HCT116 (cell line): Measurements from ENCODE around the gene ATG10. TPM values are rescaled to one million over a fixed set of nuclear protein-coding genes. Genes with fewer than 3 reads are reported as not detected.

ENCODE experiments used
- ATAC-seq: fragments of 200-7000 bp; cut with Tn5 transposase; 2 replicates; pipeline ENCODE4 v1.9.1; 2020; ENCODE audit warnings: mild to moderate bottlenecking, moderate library complexity
- BruUV-seq: library from RNA; stranded (reverse); fragments of 400-500 nt; replicated peaks from 2 replicates; lab custom pipeline; 2021; lab: Mats Ljungman, UMichigan
- CTCF ChIA-PET: fragments of 300-600 bp; sonication (Branson Sonifier 250); formaldehyde crosslinking; loops from one replicate; lab custom pipeline; 2021; ENCODE audit warnings: antibody characterized with exemption; lab: Charles Lee
- POLR2A ChIA-PET: fragments of 300-600, 350-600 bp; sonication (Branson Sonifier 250); formaldehyde crosslinking; loops from one replicate; lab custom pipeline; 2021; ENCODE audit warnings: antibody characterized with exemption; lab: Charles Lee
- RAD21 ChIA-PET, 2 experiments: fragments of 300-600 bp; sonication (Branson Sonifier 250); formaldehyde crosslinking; loops; one replicate each; lab custom pipeline; 2023; ENCODE audit warnings: low total read pairs in 2 of 2; ENCODE audit not compliant: uncharacterized antibody in 2 of 2, unreplicated experiment in 2 of 2, low non-redundant PET in 1 of 2; lab: Charles Lee
- DNase-seq: peaks from one replicate; pipeline ENCODE4 v3.0.0-alpha.2; 2010; ENCODE audit warnings: low read depth, low spot score
- H2AFZ ChIP-seq: fragments of 200-600 bp; shearing (Covaris generic), sonication (generic); 2 replicates; pipeline ENCODE4 v1.6.1; 2017; ENCODE audit warnings: low read depth, mixed run types, mixed read lengths, antibody characterized with exemption, low read length; ENCODE audit not compliant: poor library complexity, severe bottlenecking
- H3K27ac ChIP-seq: 2 replicates; pipeline ENCODE4 v1.5.1; 2012; ENCODE audit warnings: low read depth, low read length
- H3K27me3 ChIP-seq: fragments of 200-600 bp; sonication (generic); 2 replicates; pipeline ENCODE4 v1.6.1; 2016; ENCODE audit warnings: mixed run types, low read length, mixed read lengths; ENCODE audit not compliant: insufficient read depth
- H3K36me3 ChIP-seq, 2 experiments: fragments of 200-500 bp in 1 of 2; fragments of 200-600 bp in 1 of 2; sonication (Bioruptor generic) in 1 of 2; sonication (generic) in 1 of 2; 2 replicates each; pipeline versions ENCODE4 v1.5.1 to v1.6.1; 2014 to 2016; ENCODE audit warnings: low read length in 2 of 2, inconsistent platforms in 1 of 2, mixed read lengths in 1 of 2, mixed run types in 1 of 2; ENCODE audit not compliant: insufficient read depth in 2 of 2, control insufficient read depth in 1 of 2
- H3K4me1 ChIP-seq, 2 experiments: fragments of 200-600 bp in 1 of 2; sonication (generic) in 1 of 2; 2 replicates each; pipeline versions ENCODE4 v1.5.1 to v1.6.1; 2012 to 2017; ENCODE audit warnings: low read length in 2 of 2, inconsistent platforms in 1 of 2, mild to moderate bottlenecking in 1 of 2, mixed read lengths in 1 of 2, mixed run types in 1 of 2, moderate library complexity in 1 of 2; ENCODE audit not compliant: insufficient read depth in 2 of 2, control insufficient read depth in 1 of 2
- H3K4me2 ChIP-seq: fragments of 200-600 bp; sonication (generic); 2 replicates; pipeline ENCODE4 v1.6.1; 2017; ENCODE audit warnings: mixed run types, low read length, mixed read lengths
- H3K4me3 ChIP-seq, 2 experiments: fragments of 200-600 bp in 1 of 2; sonication (generic) in 1 of 2; replicated peaks in 1 of 2; 2 replicates each; pipeline ENCODE4 v1.5.1; 2011 to 2016; ENCODE audit warnings: low read length in 2 of 2, control low read depth in 1 of 2, low read depth in 1 of 2, mild to moderate bottlenecking in 1 of 2, mixed read lengths in 1 of 2, mixed run types in 1 of 2
- H3K79me2 ChIP-seq: fragments of 200-600 bp; sonication (generic); 2 replicates; pipeline ENCODE4 v1.6.1; 2017; ENCODE audit warnings: mild to moderate bottlenecking, mixed run types, low read length, moderate library complexity, mixed read lengths; ENCODE audit not compliant: insufficient read depth
- H3K9ac ChIP-seq: fragments of 200-600 bp; sonication (generic); 2 replicates; pipeline ENCODE4 v1.6.1; 2016; ENCODE audit warnings: low read length, mixed read lengths
- H3K9me2 ChIP-seq: fragments of 200-600 bp; sonication (generic), shearing (Covaris generic); 2 replicates; pipeline ENCODE4 v1.6.1; 2017; ENCODE audit warnings: mixed run types, mild to moderate bottlenecking, moderate library complexity; ENCODE audit not compliant: insufficient read depth
- H3K9me3 ChIP-seq, 2 experiments: fragments of 200-500 bp in 1 of 2; fragments of 200-600 bp in 1 of 2; sonication (Bioruptor generic) in 1 of 2; sonication (generic) in 1 of 2; 2 replicates each; pipeline ENCODE4 v1.6.1; 2014 to 2017; ENCODE audit warnings: low read length in 2 of 2, mixed read lengths in 2 of 2, inconsistent platforms in 1 of 2, low read depth in 1 of 2, mild to moderate bottlenecking in 1 of 2, mixed run types in 1 of 2, moderate library complexity in 1 of 2; ENCODE audit not compliant: control insufficient read depth in 1 of 2, insufficient read depth in 1 of 2
- H4K20me1 ChIP-seq: fragments of 200-600 bp; sonication (generic), shearing (Covaris generic); 2 replicates; pipeline ENCODE4 v1.6.1; 2017; ENCODE audit warnings: mixed run types, mild to moderate bottlenecking, moderate library complexity; ENCODE audit not compliant: insufficient read depth
- CEBPB ChIP-seq: IDR thresholded peaks from 2 replicates; pipeline ENCODE4 v1.6.1; 2012; ENCODE audit warnings: low read depth
- EGR1 ChIP-seq: IDR thresholded peaks from 2 replicates; pipeline ENCODE4 v1.6.1; 2012; ENCODE audit warnings: low read depth
- ELF1 ChIP-seq: IDR thresholded peaks from 2 replicates; pipeline ENCODE4 v1.6.1; 2012; ENCODE audit warnings: low read depth, borderline replicate concordance
- EZH2 ChIP-seq: fragments of 200-600 bp; sonication (generic); IDR thresholded peaks from 2 replicates; pipeline ENCODE4 v1.6.1; 2017; ENCODE audit warnings: antibody characterized with exemption, mixed run types
- EZH2phosphoT487 ChIP-seq: fragments of 200-600 bp; IDR thresholded peaks from 2 replicates; pipeline ENCODE4 v1.6.1; 2018; ENCODE audit warnings: antibody characterized with exemption, borderline replicate concordance
- FOSL1 ChIP-seq: IDR thresholded peaks from 2 replicates; pipeline ENCODE4 v1.6.1; 2012; ENCODE audit warnings: low read depth
- JUND ChIP-seq: IDR thresholded peaks from 2 replicates; pipeline ENCODE4 v1.6.1; 2012
- MAX ChIP-seq: IDR thresholded peaks from 2 replicates; pipeline ENCODE4 v1.6.1; 2012
- POLR2AphosphoS5 ChIP-seq: IDR thresholded peaks from 2 replicates; pipeline ENCODE4 v1.6.1; 2011; ENCODE audit warnings: mild to moderate bottlenecking, low read depth, low read length, moderate library complexity
- RAD21 ChIP-seq: IDR thresholded peaks from 2 replicates; pipeline ENCODE4 v1.6.1; 2012; ENCODE audit warnings: low read depth, mild to moderate bottlenecking
- REST ChIP-seq: IDR thresholded peaks from 2 replicates; pipeline ENCODE4 v1.6.1; 2012; ENCODE audit warnings: low read depth
- SIN3A ChIP-seq: IDR thresholded peaks from 2 replicates; pipeline ENCODE4 v1.6.1; 2012; ENCODE audit warnings: low read depth
- SP1 ChIP-seq: IDR thresholded peaks from 2 replicates; pipeline ENCODE4 v1.6.1; 2012; ENCODE audit warnings: low read depth
- SRF ChIP-seq: IDR thresholded peaks from 2 replicates; pipeline ENCODE4 v1.6.1; 2012; ENCODE audit warnings: low read depth
- TCF7L2 ChIP-seq: IDR thresholded peaks from 2 replicates; pipeline ENCODE4 v1.7.0; 2011; ENCODE audit warnings: borderline replicate concordance, inconsistent platforms; ENCODE audit not compliant: insufficient read depth, insufficient read length; ENCODE audit errors: extremely low read depth
- YY1 ChIP-seq: IDR thresholded peaks from 2 replicates; pipeline ENCODE4 v1.6.1; 2011; ENCODE audit warnings: low read length, low read depth, moderate library complexity, mild to moderate bottlenecking; ENCODE audit not compliant: insufficient replicate concordance; ENCODE audit errors: extremely low read depth
- ZFX ChIP-seq: fragments of 450-650 bp; IDR thresholded peaks from 2 replicates; pipeline ENCODE4 v1.6.1; 2017
- ZNF274 ChIP-seq: fragments of 200-500 bp; sonication (Bioruptor generic); IDR thresholded peaks from 2 replicates; pipeline ENCODE4 v1.6.1; 2014; ENCODE audit warnings: mild to moderate bottlenecking, low read depth, low read length, inconsistent platforms
- intact Hi-C: fragments of 100-400 bp; cut with micrococcal nuclease; formaldehyde crosslinking; loops from 2 replicates; pipeline ENCODE4 v1.10.0; 2022
- total RNA-seq: library from RNA; stranded (reverse); gene quantifications from one replicate; pipeline ENCODE4 v1.2.1, GENCODE V29; 2021; ENCODE audit not compliant: unreplicated experiment

ATG10 gene
- total RNA-seq, 1 experiment from 2014 or later = 9.4 TPM

GRCh38 chr5:82178378-82178777, 206.6 kb downstream of the ATG10 start:
- Histone ChIP-seq H3K4me1 (no peaks in the 10 kb centered on the region), H3K9me3 (no peaks in the 10 kb centered on the region), H4K20me1 (no peaks in the 10 kb centered on the region), H3K79me2 (no peaks in the 10 kb centered on the region), H3K27me3 (no peaks in the 10 kb centered on the region), H3K4me3 (no peak overlapping the region), H3K27ac (no peak overlapping the region), H3K9ac (no peak overlapping the region), H2AFZ (no peak overlapping the region), H3K9me2 (no peaks in the 10 kb centered on the region), H3K4me2 (no peak overlapping the region), H3K36me3 (no peaks in the 10 kb centered on the region)
- ATAC-seq = no peak
- ChIA-PET RAD21 (no interaction called here), CTCF (no interaction called here), POLR2A (no interaction called here)
- intact Hi-C loops = no loop called here
- no peak for TF ChIP-seq FOSL1
- TF ChIP-seq EZH2 = no peak
- no peak for TF ChIP-seq SIN3A
- no peak for TF ChIP-seq ELF1
- TF ChIP-seq ZNF274 = no peak
- TF ChIP-seq YY1 = no peak
- TF ChIP-seq SP1 = no peak
- no peak for TF ChIP-seq POLR2AphosphoS5
- TF ChIP-seq TCF7L2 = no peak
- TF ChIP-seq CEBPB = no peak
- no peak for TF ChIP-seq REST
- no peak for TF ChIP-seq EGR1
- no peak for TF ChIP-seq RAD21
- no peak for TF ChIP-seq ZFX
- no peak for TF ChIP-seq SRF
- TF ChIP-seq MAX = no peak
- no peak for TF ChIP-seq JUND
- TF ChIP-seq EZH2phosphoT487 = no peak
- DNase-seq = no peak
- no TSS peak for BruUV-seq
